Measurements from ENCODE around the gene NOX4. TPM values are rescaled to one million over a fixed set of nuclear protein-coding genes. Genes with fewer than 3 reads are reported as not detected.
"Not testable (repeated sequence)": the region's sequence is repeated elsewhere in the genome, so short reads cannot be mapped to it uniquely, and the experiment has no call there.

Gene NOX4
- total RNA-seq, 2 experiments from 2014 or later = not detected

- CTCF ChIA-PET = no interaction called here
- POLR2A ChIA-PET = no interaction called here
Observed at GRCh38 chr11:89477175-89477574, 14.0 kb downstream of the NOX4 start.

- POLR2A ChIA-PET = no interaction called here
- CTCF ChIA-PET = no interaction called here
Observed at GRCh38 chr11:89463266-89463780, 27.9 kb downstream of the NOX4 start.

- CTCF ChIA-PET = no interaction called here
Observed at GRCh38 chr11:89458716-89459115, 32.5 kb downstream of the NOX4 start.

GRCh38 chr11:89457190-89457589 lies 34.0 kb downstream of the NOX4 start:
- CTCF ChIA-PET = no interaction called here
- POLR2A ChIA-PET = no interaction called here

More at GRCh38 chr11:89458716-89459115, 32.5 kb downstream of the NOX4 start:
- POLR2A ChIA-PET = no interaction called here

GRCh38 chr11:89456681-89457080 lies 34.5 kb downstream of the NOX4 start:
- POLR2A ChIA-PET = no interaction called here
- CTCF ChIA-PET = no interaction called here

- CTCF ChIA-PET = no interaction called here
Observed at GRCh38 chr11:89452780-89453179, 38.4 kb downstream of the NOX4 start.

GRCh38 chr11:89447845-89448244 lies 43.3 kb downstream of the NOX4 start:
- ChIA-PET POLR2A (no interaction called here), CTCF (no interaction called here)

More at GRCh38 chr11:89452780-89453179, 38.4 kb downstream of the NOX4 start:
- POLR2A ChIA-PET = no interaction called here

GRCh38 chr11:89443361-89444322 lies 47.5 kb downstream of the NOX4 start:
- ChIA-PET POLR2A (no interaction called here), CTCF (no interaction called here)

- POLR2A ChIA-PET = no interaction called here
Observed at GRCh38 chr11:89442801-89443200, 48.4 kb downstream of the NOX4 start.

GRCh38 chr11:89441606-89442005 lies 49.6 kb downstream of the NOX4 start:
- ChIA-PET POLR2A (no interaction called here), CTCF (no interaction called here)

More at GRCh38 chr11:89442801-89443200, 48.4 kb downstream of the NOX4 start:
- CTCF ChIA-PET = no interaction called here

GRCh38 chr11:89437317-89437716 lies 53.9 kb downstream of the NOX4 start:
- ChIA-PET POLR2A (no interaction called here), CTCF (no interaction called here)

- CTCF ChIA-PET = no interaction called here
- POLR2A ChIA-PET = no interaction called here
Observed at GRCh38 chr11:89436071-89436470, 55.1 kb downstream of the NOX4 start.

GRCh38 chr11:89433278-89433677 lies 57.9 kb downstream of the NOX4 start:
- ChIA-PET POLR2A (no interaction called here), CTCF (no interaction called here)

- CTCF ChIA-PET, POLR2A ChIA-PET: not testable (repeated sequence)
Observed at GRCh38 chr11:89432182-89432581, 59.0 kb downstream of the NOX4 start.

- CTCF ChIA-PET, POLR2A ChIA-PET: not testable (repeated sequence)
Observed at GRCh38 chr11:89426501-89426900, 64.7 kb downstream of the NOX4 start.

GRCh38 chr11:89421718-89422117 lies 69.5 kb downstream of the NOX4 start:
- POLR2A ChIA-PET = no interaction called here
- CTCF ChIA-PET = no interaction called here

GRCh38 chr11:89420981-89421380 lies 70.2 kb downstream of the NOX4 start:
- ChIA-PET CTCF (no interaction called here), POLR2A (no interaction called here)

GRCh38 chr11:89416961-89417360 lies 74.2 kb downstream of the NOX4 start:
- POLR2A ChIA-PET = no interaction called here
- CTCF ChIA-PET = no interaction called here

GRCh38 chr11:89411112-89411511 lies 80.1 kb downstream of the NOX4 start:
- CTCF ChIA-PET, POLR2A ChIA-PET: not testable (repeated sequence)

GRCh38 chr11:89410666-89411065 lies 80.5 kb downstream of the NOX4 start:
- CTCF ChIA-PET, POLR2A ChIA-PET: not testable (repeated sequence)

GRCh38 chr11:89408441-89408840 lies 82.7 kb downstream of the NOX4 start:
- CTCF ChIA-PET, POLR2A ChIA-PET: not testable (repeated sequence)

- CTCF ChIA-PET = no interaction called here
- POLR2A ChIA-PET = no interaction called here
Observed at GRCh38 chr11:89405629-89406028, 85.5 kb downstream of the NOX4 start.

All from activated CD8-positive, alpha-beta memory T cell treated with anti-CD3 and anti-CD28 coated beads for 36 hours (primary cell).